Measurements from ENCODE around the gene TPM3. TPM values are rescaled to one million over a fixed set of nuclear protein-coding genes. Genes with fewer than 3 reads are reported as not detected.

TPM3 gene
- total and polyA plus RNA-seq, 9 of the 15 experiments (the other 6 are each of a cell fraction or from before 2014, with no cell fraction given): 202 to 604 (median 421) TPM

DNA sequence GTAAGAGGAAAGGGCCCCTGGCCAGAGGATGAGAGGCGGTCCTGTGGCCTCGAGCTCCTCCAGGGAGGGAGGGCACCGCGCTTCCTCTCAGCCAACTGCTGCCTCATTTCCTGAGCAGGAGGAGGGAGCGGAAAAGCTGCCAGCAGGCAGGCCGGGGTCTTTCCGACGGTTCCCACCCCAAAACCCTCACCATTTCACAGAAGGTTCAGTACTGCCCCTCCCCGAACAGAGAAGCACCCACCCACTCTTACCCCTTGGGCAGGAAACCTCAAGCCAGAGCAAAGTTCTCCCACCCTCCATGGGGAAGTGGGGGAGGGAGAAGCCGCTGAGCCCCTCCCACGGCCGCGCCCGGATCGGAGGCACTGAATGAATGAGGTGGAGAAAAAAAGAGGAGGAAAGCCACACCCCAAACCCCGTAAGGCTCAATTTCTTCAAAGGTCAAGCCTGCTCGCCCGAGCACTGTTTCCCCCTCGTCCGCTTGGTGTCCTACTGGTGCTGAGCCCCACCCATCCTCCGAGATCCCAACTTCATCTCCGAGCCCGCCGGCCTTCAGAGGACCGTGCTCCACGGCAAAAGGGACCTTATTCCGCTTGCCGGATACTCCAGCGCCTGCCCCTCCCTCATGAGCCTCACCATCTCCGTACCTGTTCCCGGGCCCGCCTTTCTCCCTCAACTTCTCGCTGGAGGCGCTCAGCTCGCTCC, 9.4 kb downstream of the TPM3 start (continued):
- TF ChIP-seq JUNB (CRISPR knock-in tag; conservative IDR thresholded peaks at IDR 0.05) (no peak), SLC30A9 (CRISPR knock-in tag; IDR thresholded peaks at IDR 0.05) (no peak), ZNF444 (CRISPR knock-in tag; IDR thresholded peaks at IDR 0.05) (0 out of 2 replicates have a peak, but pooled peaks have one; percentile 18), NFYB (IDR thresholded peaks at IDR 0.05; ENCODE audit: extremely low read depth, insufficient read length) (no peak), ZNF583 (CRISPR knock-in tag; IDR thresholded peaks at IDR 0.05) (no peak), SMARCC2 (IDR thresholded peaks at IDR 0.05; ENCODE audit: low read depth) (no peak), SIN3A (IDR thresholded peaks at IDR 0.05; ENCODE audit: borderline replicate concordance in 2 of 2, control insufficient read depth in 1 of 2, low read depth in 2 of 2, low read length in 2 of 2) (peak in 1 of 2 experiments; percentile 65; a peak in 2 of 4 replicates), ETV5 (CRISPR knock-in tag; IDR thresholded peaks at IDR 0.05; ENCODE audit: low read depth) (peak; percentile 14; the same call in 1 of the 2 replicates), SMAD1 (IDR thresholded peaks at IDR 0.05; ENCODE audit: low read depth, low read length, partially characterized antibody) (no peak), PHF20 (IDR thresholded peaks at IDR 0.05; ENCODE audit: partially characterized antibody) (no peak), SRSF1 (IDR thresholded peaks at IDR 0.05; ENCODE audit: low read depth, low read length) (no peak), STAT5B (CRISPR knock-in tag; IDR thresholded peaks at IDR 0.05) (no peak), ZNF217 (CRISPR knock-in tag; IDR thresholded peaks at IDR 0.05) (no peak), SREBF2 (CRISPR knock-in tag; IDR thresholded peaks at IDR 0.05) (no peak), ZNF282 (CRISPR knock-in tag; IDR thresholded peaks at IDR 0.05) (no peak), SMAD3 (CRISPR knock-in tag; conservative IDR thresholded peaks at IDR 0.05) (no peak), SP2 (IDR thresholded peaks at IDR 0.05; ENCODE audit: extremely low read depth, low read depth, low read length, poor library complexity, severe bottlenecking) (no peak), TCF7L2 (IDR thresholded peaks at IDR 0.05; ENCODE audit: low read depth, low read length) (no peak), RBM17 (IDR thresholded peaks at IDR 0.05; ENCODE audit: borderline replicate concordance, low read depth, low read length) (no peak)
- TF ChIP-seq, protein P1, sequence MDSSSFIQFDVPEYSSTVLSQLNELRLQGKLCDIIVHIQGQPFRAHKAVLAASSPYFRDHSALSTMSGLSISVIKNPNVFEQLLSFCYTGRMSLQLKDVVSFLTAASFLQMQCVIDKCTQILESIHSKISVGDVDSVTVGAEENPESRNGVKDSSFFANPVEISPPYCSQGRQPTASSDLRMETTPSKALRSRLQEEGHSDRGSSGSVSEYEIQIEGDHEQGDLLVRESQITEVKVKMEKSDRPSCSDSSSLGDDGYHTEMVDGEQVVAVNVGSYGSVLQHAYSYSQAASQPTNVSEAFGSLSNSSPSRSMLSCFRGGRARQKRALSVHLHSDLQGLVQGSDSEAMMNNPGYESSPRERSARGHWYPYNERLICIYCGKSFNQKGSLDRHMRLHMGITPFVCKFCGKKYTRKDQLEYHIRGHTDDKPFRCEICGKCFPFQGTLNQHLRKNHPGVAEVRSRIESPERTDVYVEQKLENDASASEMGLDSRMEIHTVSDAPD (CRISPR knock-in tag; IDR thresholded peaks at IDR 0.05): no peak
- TF ChIP-seq, protein P2, sequence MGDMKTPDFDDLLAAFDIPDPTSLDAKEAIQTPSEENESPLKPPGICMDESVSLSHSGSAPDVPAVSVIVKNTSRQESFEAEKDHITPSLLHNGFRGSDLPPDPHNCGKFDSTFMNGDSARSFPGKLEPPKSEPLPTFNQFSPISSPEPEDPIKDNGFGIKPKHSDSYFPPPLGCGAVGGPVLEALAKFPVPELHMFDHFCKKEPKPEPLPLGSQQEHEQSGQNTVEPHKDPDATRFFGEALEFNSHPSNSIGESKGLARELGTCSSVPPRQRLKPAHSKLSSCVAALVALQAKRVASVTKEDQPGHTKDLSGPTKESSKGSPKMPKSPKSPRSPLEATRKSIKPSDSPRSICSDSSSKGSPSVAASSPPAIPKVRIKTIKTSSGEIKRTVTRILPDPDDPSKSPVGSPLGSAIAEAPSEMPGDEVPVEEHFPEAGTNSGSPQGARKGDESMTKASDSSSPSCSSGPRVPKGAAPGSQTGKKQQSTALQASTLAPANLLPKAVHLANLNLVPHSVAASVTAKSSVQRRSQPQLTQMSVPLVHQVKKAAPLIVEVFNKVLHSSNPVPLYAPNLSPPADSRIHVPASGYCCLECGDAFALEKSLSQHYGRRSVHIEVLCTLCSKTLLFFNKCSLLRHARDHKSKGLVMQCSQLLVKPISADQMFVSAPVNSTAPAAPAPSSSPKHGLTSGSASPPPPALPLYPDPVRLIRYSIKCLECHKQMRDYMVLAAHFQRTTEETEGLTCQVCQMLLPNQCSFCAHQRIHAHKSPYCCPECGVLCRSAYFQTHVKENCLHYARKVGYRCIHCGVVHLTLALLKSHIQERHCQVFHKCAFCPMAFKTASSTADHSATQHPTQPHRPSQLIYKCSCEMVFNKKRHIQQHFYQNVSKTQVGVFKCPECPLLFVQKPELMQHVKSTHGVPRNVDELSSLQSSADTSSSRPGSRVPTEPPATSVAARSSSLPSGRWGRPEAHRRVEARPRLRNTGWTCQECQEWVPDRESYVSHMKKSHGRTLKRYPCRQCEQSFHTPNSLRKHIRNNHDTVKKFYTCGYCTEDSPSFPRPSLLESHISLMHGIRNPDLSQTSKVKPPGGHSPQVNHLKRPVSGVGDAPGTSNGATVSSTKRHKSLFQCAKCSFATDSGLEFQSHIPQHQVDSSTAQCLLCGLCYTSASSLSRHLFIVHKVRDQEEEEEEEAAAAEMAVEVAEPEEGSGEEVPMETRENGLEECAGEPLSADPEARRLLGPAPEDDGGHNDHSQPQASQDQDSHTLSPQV (IDR thresholded peaks at IDR 0.05): no peak
- TF ChIP-seq, protein P3, sequence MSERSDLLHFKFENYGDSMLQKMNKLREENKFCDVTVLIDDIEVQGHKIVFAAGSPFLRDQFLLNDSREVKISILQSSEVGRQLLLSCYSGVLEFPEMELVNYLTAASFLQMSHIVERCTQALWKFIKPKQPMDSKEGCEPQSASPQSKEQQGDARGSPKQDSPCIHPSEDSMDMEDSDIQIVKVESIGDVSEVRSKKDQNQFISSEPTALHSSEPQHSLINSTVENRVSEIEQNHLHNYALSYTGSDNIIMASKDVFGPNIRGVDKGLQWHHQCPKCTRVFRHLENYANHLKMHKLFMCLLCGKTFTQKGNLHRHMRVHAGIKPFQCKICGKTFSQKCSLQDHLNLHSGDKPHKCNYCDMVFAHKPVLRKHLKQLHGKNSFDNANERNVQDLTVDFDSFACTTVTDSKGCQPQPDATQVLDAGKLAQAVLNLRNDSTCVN (CRISPR knock-in tag; IDR thresholded peaks at IDR 0.05): no peak

Data from K562 (cell line).